Rectal smooth muscle tissue (tissue), 1 donor: Measurements from ENCODE around the gene RANBP9.

ENCODE experiments used
- H3K27ac ChIP-seq: one replicate; pipeline ENCODE4 v1.7.0; 2013; ENCODE audit warnings: low read depth, low read length, inconsistent platforms
- H3K27me3 ChIP-seq: one replicate; pipeline ENCODE4 v1.7.0; 2013; ENCODE audit warnings: low read length; ENCODE audit not compliant: control insufficient read depth, insufficient read depth
- H3K36me3 ChIP-seq: one replicate; pipeline ENCODE4 v1.7.0; 2013; ENCODE audit warnings: low read length; ENCODE audit not compliant: control insufficient read depth, insufficient read depth
- H3K4me1 ChIP-seq: one replicate; pipeline ENCODE4 v1.7.0; 2013; ENCODE audit warnings: low read length; ENCODE audit not compliant: control insufficient read depth, insufficient read depth
- H3K4me3 ChIP-seq: one replicate; pipeline ENCODE4 v1.7.0; 2013; ENCODE audit warnings: low read length
- H3K9ac ChIP-seq: one replicate; pipeline ENCODE4 v1.7.0; 2013; ENCODE audit warnings: low read length

Gene RANBP9

GRCh38 chr6:13617066-13617465, 94.6 kb downstream of the RANBP9 start:
- Histone ChIP-seq H3K36me3 (peaks cover 28% of the 10 kb centered on the region), H3K27me3 (no peaks in the 10 kb centered on the region), H3K9ac (no peak overlapping the region), H3K4me1 (peaks cover 13% of the 10 kb centered on the region), H3K27ac (no peak overlapping the region), H3K4me3 (no peak overlapping the region)

GRCh38 chr6:13615792-13616120, 95.9 kb downstream of the RANBP9 start:
- Histone ChIP-seq H3K27me3 (no peaks in the 10 kb centered on the region), H3K9ac (peak overlapping the region; percentile 76), H3K36me3 (peaks cover 23% of the 10 kb centered on the region), H3K4me1 (peaks cover 13% of the 10 kb centered on the region), H3K4me3 (peak overlapping the region; percentile 94), H3K27ac (peak overlapping the region; percentile 86)

GRCh38 chr6:13614926-13615791, 96.5 kb downstream of the RANBP9 start, which contains the start of gene NOL7:
NOL7 (plus strand) TSS chr6:13615335; CDS start chr6:13615359, 24 bp downstream.
- Histone ChIP-seq H3K27me3 (no peaks in the 10 kb centered on the region), H3K36me3 (peaks cover 23% of the 10 kb centered on the region), H3K4me3 (peak within 1 kb of the TSS; percentile 94), H3K4me1 (peaks cover 13% of the 10 kb centered on the region), H3K9ac (peak within 1 kb of the TSS; percentile 81), H3K27ac (peak within 1 kb of the TSS; percentile 86)

GRCh38 chr6:13614126-13614925, 97.3 kb downstream of the RANBP9 start:
- H3K4me1 ChIP-seq, result peaks cover 13% of the 10 kb centered on the region
- peak overlapping the region; percentile 77 for H3K27ac ChIP-seq
- peaks cover 22% of the 10 kb centered on the region for H3K36me3 ChIP-seq
- H3K9ac ChIP-seq, result peak overlapping the region; percentile 81
- H3K27me3 ChIP-seq, result no peaks in the 10 kb centered on the region
- H3K4me3 ChIP-seq, result peak overlapping the region; percentile 94

- Histone ChIP-seq H3K9ac (no peak overlapping the region), H3K36me3 (peaks cover 18% of the 10 kb centered on the region), H3K27me3 (no peaks in the 10 kb centered on the region), H3K4me3 (no peak overlapping the region), H3K27ac (no peak overlapping the region), H3K4me1 (peaks cover 13% of the 10 kb centered on the region)
These were observed 98.5 kb downstream of the RANBP9 start for GRCh38 chr6:13613029-13613594.

GRCh38 chr6:13611715-13612114, 99.9 kb downstream of the RANBP9 start:
- no peak overlapping the region for H3K4me3 ChIP-seq
- no peak overlapping the region for H3K27ac ChIP-seq
- H3K27me3 ChIP-seq, result no peaks in the 10 kb centered on the region
- H3K36me3 ChIP-seq, result peaks cover 10% of the 10 kb centered on the region
- peaks cover 13% of the 10 kb centered on the region for H3K4me1 ChIP-seq
- peak overlapping the region; percentile 17 for H3K9ac ChIP-seq

GRCh38 chr6:13605634-13606033, 106.0 kb downstream of the RANBP9 start:
- peaks cover 4% of the 10 kb centered on the region for H3K36me3 ChIP-seq
- H3K27me3 ChIP-seq, result no peaks in the 10 kb centered on the region
- H3K4me1 ChIP-seq, result no peaks in the 10 kb centered on the region
- H3K4me3 ChIP-seq, result no peak overlapping the region
- H3K27ac ChIP-seq, result no peak overlapping the region
- H3K9ac ChIP-seq, result no peak overlapping the region

GRCh38 chr6:13604546-13605416, 106.9 kb downstream of the RANBP9 start:
- H3K27me3 ChIP-seq, result no peaks in the 10 kb centered on the region
- H3K27ac ChIP-seq, result no peak overlapping the region
- H3K4me3 ChIP-seq, result no peak overlapping the region
- H3K9ac ChIP-seq, result no peak overlapping the region
- no peaks in the 10 kb centered on the region for H3K4me1 ChIP-seq
- H3K36me3 ChIP-seq, result peaks cover 5% of the 10 kb centered on the region

- Histone ChIP-seq H3K9ac (no peak overlapping the region), H3K27me3 (no peaks in the 10 kb centered on the region), H3K4me3 (no peak overlapping the region), H3K36me3 (peaks cover 5% of the 10 kb centered on the region), H3K4me1 (no peaks in the 10 kb centered on the region), H3K27ac (no peak overlapping the region)
These were observed 107.5 kb downstream of the RANBP9 start for GRCh38 chr6:13604135-13604534.

- no peak overlapping the region for H3K9ac ChIP-seq
- H3K4me1 ChIP-seq, result no peaks in the 10 kb centered on the region
- no peak overlapping the region for H3K27ac ChIP-seq
- H3K27me3 ChIP-seq, result no peaks in the 10 kb centered on the region
- no peak overlapping the region for H3K4me3 ChIP-seq
- H3K36me3 ChIP-seq, result peaks cover 5% of the 10 kb centered on the region
These were observed 111.6 kb downstream of the RANBP9 start for GRCh38 chr6:13600036-13600435.

GRCh38 chr6:13597073-13597472, 114.6 kb downstream of the RANBP9 start:
- H3K4me3 ChIP-seq, result no peak overlapping the region
- peaks cover 12% of the 10 kb centered on the region for H3K36me3 ChIP-seq
- H3K9ac ChIP-seq, result no peak overlapping the region
- H3K27me3 ChIP-seq, result no peaks in the 10 kb centered on the region
- no peaks in the 10 kb centered on the region for H3K4me1 ChIP-seq
- no peak overlapping the region for H3K27ac ChIP-seq

- peaks cover 7% of the 10 kb centered on the region for H3K36me3 ChIP-seq
- no peaks in the 10 kb centered on the region for H3K4me1 ChIP-seq
- H3K4me3 ChIP-seq, result no peak overlapping the region
- no peak overlapping the region for H3K9ac ChIP-seq
- no peak overlapping the region for H3K27ac ChIP-seq
- no peaks in the 10 kb centered on the region for H3K27me3 ChIP-seq
These were observed 117.9 kb downstream of the RANBP9 start for GRCh38 chr6:13593720-13594119.
